ENCODE data around the gene STXBP6. TPM values are rescaled to one million over a fixed set of nuclear protein-coding genes. Genes with fewer than 3 reads are reported as not detected.

STXBP6 gene
- total and polyA plus RNA-seq, 2 donors (not counting 3 experiments of a cell fraction or from before 2014, with no cell fraction given): 0.06 TPM; not detected in 1

DNA sequence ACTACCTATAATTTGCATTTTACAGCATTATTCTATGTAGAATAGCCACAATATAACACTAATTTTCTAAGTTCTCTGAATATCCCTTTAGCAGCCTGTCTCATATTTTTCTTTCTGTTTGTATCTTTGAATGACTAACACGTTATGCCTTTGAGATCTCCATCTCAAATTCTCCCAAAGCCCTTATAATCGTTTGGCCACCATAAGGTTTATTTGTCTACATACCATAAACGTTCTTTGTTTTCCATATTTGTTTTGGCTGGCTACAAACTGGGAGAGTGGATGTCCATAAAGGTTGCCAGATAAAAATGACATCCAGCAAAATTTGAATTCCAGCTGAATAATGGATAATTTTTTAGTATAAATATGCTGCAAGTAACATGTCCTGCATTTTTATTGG is 203.7 kb downstream of the STXBP6 start:
- BruUV-seq (replicated peaks): no TSS peak
- Histone ChIP-seq H3K27me3 (ENCODE audit: control insufficient read depth in 2 of 2, insufficient read depth in 2 of 2, low read length in 2 of 2) (no peaks in the 10 kb centered on the region), H3K36me3 (ENCODE audit: control insufficient read depth in 2 of 2, extremely low read depth in 1 of 2, insufficient read depth in 2 of 2, low read length in 2 of 2) (no peaks in the 10 kb centered on the region), H2AFZ (ENCODE audit: low read depth, low read length) (no peak overlapping the region), H3K9me3 (replicated peaks; ENCODE audit: control insufficient read depth, insufficient read depth, low read length) (no peaks in the 10 kb centered on the region), H3K4me1 (ENCODE audit: control insufficient read depth, extremely low read depth, insufficient read depth, low read length) (no peaks in the 10 kb centered on the region), H4K20me1 (replicated peaks; ENCODE audit: control insufficient read depth, extremely low read depth, insufficient read depth, low read length) (no peaks in the 10 kb centered on the region), H3K4me3 (replicated peaks in 1 of 3; ENCODE audit: insufficient read depth in 1 of 3, low read depth in 1 of 3, low read length in 3 of 3) (no peak overlapping the region), H3K4me2 (ENCODE audit: insufficient read depth, low read length) (no peak overlapping the region), H3K9me1 (replicated peaks; ENCODE audit: control insufficient read depth, extremely low read depth, insufficient read depth, low read length) (no peaks in the 10 kb centered on the region), H3K9ac (replicated peaks; ENCODE audit: extremely low read depth, insufficient read depth, low read length) (no peak overlapping the region), H3K79me2 (ENCODE audit: control insufficient read depth, insufficient read depth, low read length) (no peaks in the 10 kb centered on the region), H3K27ac (ENCODE audit: insufficient read depth, low read depth, low read length) (no peak overlapping the region)
- ChIA-PET CTCF (no interaction called here), POLR2A (no interaction called here)
- intact Hi-C loops (cut with micrococcal nuclease): no loop called here
- FAIRE-seq (no peak), DNase-seq (ENCODE audit: low read depth, low spot score) (no peak)
- dilution Hi-C loops (cut with MboI; ENCODE audit: extremely low pct_ligation_motif_present, low sequenced_read_pairs): no loop called here
- no peak for TF ChIP-seq FOS (IDR thresholded peaks at IDR 0.05; ENCODE audit: borderline replicate concordance, insufficient read depth, low read length)
- no peak for TF ChIP-seq GATA2 (IDR thresholded peaks at IDR 0.05; ENCODE audit: insufficient read depth, insufficient read length, low read depth, low read length)
- TF ChIP-seq POLR2A (IDR thresholded peaks at IDR 0.05; ENCODE audit: low read depth, low read length): no peak
- no peak for TF ChIP-seq POLR2AphosphoS5 (IDR thresholded peaks at IDR 0.05; ENCODE audit: insufficient read depth, low read depth, low read length)
- no peak for TF ChIP-seq EZH2 (IDR thresholded peaks at IDR 0.05; ENCODE audit: borderline replicate concordance, low read depth, low read length, severe bottlenecking)
- no peak for TF ChIP-seq MYC (IDR thresholded peaks at IDR 0.05; ENCODE audit: low read depth, low read length)

GRCh38 chr14:24845851-24846250 is 204.1 kb downstream of the STXBP6 start:
- TF ChIP-seq MYC (IDR thresholded peaks at IDR 0.05; ENCODE audit: low read depth, low read length) (no peak), GATA2 (IDR thresholded peaks at IDR 0.05; ENCODE audit: insufficient read depth, insufficient read length, low read depth, low read length) (no peak), POLR2A (IDR thresholded peaks at IDR 0.05; ENCODE audit: low read depth, low read length) (no peak), EZH2 (IDR thresholded peaks at IDR 0.05; ENCODE audit: borderline replicate concordance, low read depth, low read length, severe bottlenecking) (no peak), JUN (IDR thresholded peaks at IDR 0.05; ENCODE audit: borderline replicate concordance, insufficient read depth, insufficient read length, low read depth) (no peak), POLR2AphosphoS5 (IDR thresholded peaks at IDR 0.05; ENCODE audit: insufficient read depth, low read depth, low read length) (no peak), FOS (IDR thresholded peaks at IDR 0.05; ENCODE audit: borderline replicate concordance, insufficient read depth, low read length) (no peak)
- TF ChIP-seq, protein P1, sequence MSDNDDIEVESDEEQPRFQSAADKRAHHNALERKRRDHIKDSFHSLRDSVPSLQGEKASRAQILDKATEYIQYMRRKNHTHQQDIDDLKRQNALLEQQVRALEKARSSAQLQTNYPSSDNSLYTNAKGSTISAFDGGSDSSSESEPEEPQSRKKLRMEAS (IDR thresholded peaks at IDR 0.05; ENCODE audit: insufficient read depth, insufficient read length): no peak
- TF ChIP-seq, protein P2, sequence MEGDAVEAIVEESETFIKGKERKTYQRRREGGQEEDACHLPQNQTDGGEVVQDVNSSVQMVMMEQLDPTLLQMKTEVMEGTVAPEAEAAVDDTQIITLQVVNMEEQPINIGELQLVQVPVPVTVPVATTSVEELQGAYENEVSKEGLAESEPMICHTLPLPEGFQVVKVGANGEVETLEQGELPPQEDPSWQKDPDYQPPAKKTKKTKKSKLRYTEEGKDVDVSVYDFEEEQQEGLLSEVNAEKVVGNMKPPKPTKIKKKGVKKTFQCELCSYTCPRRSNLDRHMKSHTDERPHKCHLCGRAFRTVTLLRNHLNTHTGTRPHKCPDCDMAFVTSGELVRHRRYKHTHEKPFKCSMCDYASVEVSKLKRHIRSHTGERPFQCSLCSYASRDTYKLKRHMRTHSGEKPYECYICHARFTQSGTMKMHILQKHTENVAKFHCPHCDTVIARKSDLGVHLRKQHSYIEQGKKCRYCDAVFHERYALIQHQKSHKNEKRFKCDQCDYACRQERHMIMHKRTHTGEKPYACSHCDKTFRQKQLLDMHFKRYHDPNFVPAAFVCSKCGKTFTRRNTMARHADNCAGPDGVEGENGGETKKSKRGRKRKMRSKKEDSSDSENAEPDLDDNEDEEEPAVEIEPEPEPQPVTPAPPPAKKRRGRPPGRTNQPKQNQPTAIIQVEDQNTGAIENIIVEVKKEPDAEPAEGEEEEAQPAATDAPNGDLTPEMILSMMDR (IDR thresholded peaks at IDR 0.05; ENCODE audit: extremely low read depth in 1 of 2, insufficient read depth in 1 of 2, low read depth in 1 of 2, low read length in 2 of 2): no peak
- Histone ChIP-seq H4K20me1 (replicated peaks; ENCODE audit: control insufficient read depth, extremely low read depth, insufficient read depth, low read length) (no peaks in the 10 kb centered on the region), H3K4me1 (ENCODE audit: control insufficient read depth, extremely low read depth, insufficient read depth, low read length) (no peaks in the 10 kb centered on the region), H3K27me3 (ENCODE audit: control insufficient read depth in 2 of 2, insufficient read depth in 2 of 2, low read length in 2 of 2) (no peaks in the 10 kb centered on the region), H2AFZ (ENCODE audit: low read depth, low read length) (no peak overlapping the region), H3K4me3 (replicated peaks in 1 of 3; ENCODE audit: insufficient read depth in 1 of 3, low read depth in 1 of 3, low read length in 3 of 3) (no peak overlapping the region), H3K79me2 (ENCODE audit: control insufficient read depth, insufficient read depth, low read length) (no peaks in the 10 kb centered on the region), H3K9ac (replicated peaks; ENCODE audit: extremely low read depth, insufficient read depth, low read length) (no peak overlapping the region), H3K27ac (ENCODE audit: insufficient read depth, low read depth, low read length) (no peak overlapping the region), H3K9me3 (replicated peaks; ENCODE audit: control insufficient read depth, insufficient read depth, low read length) (no peaks in the 10 kb centered on the region), H3K9me1 (replicated peaks; ENCODE audit: control insufficient read depth, extremely low read depth, insufficient read depth, low read length) (no peaks in the 10 kb centered on the region), H3K36me3 (ENCODE audit: control insufficient read depth in 2 of 2, extremely low read depth in 1 of 2, insufficient read depth in 2 of 2, low read length in 2 of 2) (no peaks in the 10 kb centered on the region), H3K4me2 (ENCODE audit: insufficient read depth, low read length) (no peak overlapping the region)
- dilution Hi-C loops (cut with MboI; ENCODE audit: extremely low pct_ligation_motif_present, low sequenced_read_pairs) (no loop called here), intact Hi-C loops (cut with micrococcal nuclease) (no loop called here)
- CTCF ChIA-PET: no interaction called here
- DNase-seq (ENCODE audit: low read depth, low spot score) (no peak), FAIRE-seq (no peak)
- POLR2A ChIA-PET: no interaction called here
- BruUV-seq (replicated peaks): no TSS peak

All from endothelial cell of umbilical vein (primary cell).